ENCODE results near the gene ITGA8. TPM values are rescaled to one million over a fixed set of nuclear protein-coding genes. Genes with fewer than 3 reads are reported as not detected.
"Not testable (repeated sequence)": the region's sequence is repeated elsewhere in the genome, so short reads cannot be mapped to it uniquely, and the experiment has no call there.

Gene ITGA8
- not detected in 2 replicates for total RNA-seq

- intact Hi-C loops (cut with micrococcal nuclease): no loop called here
- no peak within 1 kb of the TSS for H3K4me3 Mint-ChIP-seq
- DNase-seq: no peak
- H3K4me1 Mint-ChIP-seq: no peaks in the 10 kb centered on the region
- no peaks in the 10 kb centered on the region for H3K9me3 Mint-ChIP-seq
- H3K27me3 Mint-ChIP-seq: peaks cover 45% of the 10 kb centered on the region
- no peak within 1 kb of the TSS for H3K27ac Mint-ChIP-seq
- H3K36me3 Mint-ChIP-seq (ENCODE audit: low read depth): no peaks in the 10 kb centered on the region
Observed at GRCh38 chr10:15719899-15720634, at the start of gene ITGA8. Gene ITGA8, minus strand, starts transcription at chr10:15719922. Its CDS starts 151 bp downstream, at chr10:15719771.

- H3K9me3 Mint-ChIP-seq: peaks cover 3% of the 10 kb centered on the region
- no peaks in the 10 kb centered on the region for H3K27me3 Mint-ChIP-seq
- no peak overlapping the region for H3K4me3 Mint-ChIP-seq
- peak; percentile 36 for DNase-seq
- H3K27ac Mint-ChIP-seq: no peak overlapping the region
- peaks cover 3% of the 10 kb centered on the region for H3K36me3 Mint-ChIP-seq (ENCODE audit: low read depth)
- intact Hi-C loops (cut with micrococcal nuclease): no loop called here
- no peaks in the 10 kb centered on the region for H3K4me1 Mint-ChIP-seq
Observed at GRCh38 chr10:15764892-15765454, 45.3 kb upstream of the ITGA8 start.

- intact Hi-C loops (cut with micrococcal nuclease): no loop called here
- no peaks in the 10 kb centered on the region for H3K36me3 Mint-ChIP-seq (ENCODE audit: low read depth)
- peaks cover 3% of the 10 kb centered on the region for H3K9me3 Mint-ChIP-seq
Observed at GRCh38 chr10:15763006-15763405, 43.3 kb upstream of the ITGA8 start.

GRCh38 chr10:15762239-15762638 lies 42.5 kb upstream of the ITGA8 start:
- H3K27ac Mint-ChIP-seq; DNase-seq; intact Hi-C loops (cut with micrococcal nuclease); H3K9me3 Mint-ChIP-seq; H3K4me3 Mint-ChIP-seq; H3K27me3 Mint-ChIP-seq; H3K4me1 Mint-ChIP-seq; H3K36me3 Mint-ChIP-seq (ENCODE audit: low read depth): not testable (repeated sequence)

More at GRCh38 chr10:15763006-15763405, 43.3 kb upstream of the ITGA8 start:
- DNase-seq: no peak
- Mint-ChIP-seq H3K4me3 (no peak overlapping the region), H3K27me3 (peaks cover 2% of the 10 kb centered on the region), H3K4me1 (no peaks in the 10 kb centered on the region), H3K27ac (no peak overlapping the region)

- H3K27me3 Mint-ChIP-seq; H3K9me3 Mint-ChIP-seq; H3K36me3 Mint-ChIP-seq (ENCODE audit: low read depth); H3K4me3 Mint-ChIP-seq; H3K27ac Mint-ChIP-seq; H3K4me1 Mint-ChIP-seq; DNase-seq; intact Hi-C loops (cut with micrococcal nuclease): not testable (repeated sequence)
Observed at GRCh38 chr10:15761224-15761623, 41.5 kb upstream of the ITGA8 start.

GRCh38 chr10:15760681-15761080 lies 41.0 kb upstream of the ITGA8 start:
- no peaks in the 10 kb centered on the region for H3K4me1 Mint-ChIP-seq
- DNase-seq: no peak
- intact Hi-C loops (cut with micrococcal nuclease): no loop called here
- peaks cover 3% of the 10 kb centered on the region for H3K9me3 Mint-ChIP-seq
- no peaks in the 10 kb centered on the region for H3K36me3 Mint-ChIP-seq (ENCODE audit: low read depth)
- H3K4me3 Mint-ChIP-seq: no peak overlapping the region
- peaks cover 7% of the 10 kb centered on the region for H3K27me3 Mint-ChIP-seq
- H3K27ac Mint-ChIP-seq: no peak overlapping the region

GRCh38 chr10:15759265-15759664 lies 39.5 kb upstream of the ITGA8 start:
- intact Hi-C loops (cut with micrococcal nuclease): no loop called here
- Mint-ChIP-seq H3K4me1 (no peaks in the 10 kb centered on the region), H3K27ac (no peak overlapping the region), H3K27me3 (peaks cover 7% of the 10 kb centered on the region), H3K9me3 (peaks cover under 1% of the 10 kb centered on the region), H3K4me3 (no peak overlapping the region), H3K36me3 (ENCODE audit: low read depth) (no peaks in the 10 kb centered on the region)
- DNase-seq: no peak

GRCh38 chr10:15758618-15759017 lies 38.9 kb upstream of the ITGA8 start:
- no peak overlapping the region for H3K27ac Mint-ChIP-seq
- H3K9me3 Mint-ChIP-seq: no peaks in the 10 kb centered on the region
- intact Hi-C loops (cut with micrococcal nuclease): no loop called here
- H3K27me3 Mint-ChIP-seq: peaks cover 7% of the 10 kb centered on the region
- no peaks in the 10 kb centered on the region for H3K4me1 Mint-ChIP-seq
- no peak overlapping the region for H3K4me3 Mint-ChIP-seq
- no peak for DNase-seq
- no peaks in the 10 kb centered on the region for H3K36me3 Mint-ChIP-seq (ENCODE audit: low read depth)

- intact Hi-C loops (cut with micrococcal nuclease): no loop called here
- Mint-ChIP-seq H3K27ac (no peak overlapping the region), H3K4me3 (no peak overlapping the region), H3K4me1 (no peaks in the 10 kb centered on the region), H3K27me3 (peaks cover 11% of the 10 kb centered on the region), H3K36me3 (ENCODE audit: low read depth) (no peaks in the 10 kb centered on the region), H3K9me3 (no peaks in the 10 kb centered on the region)
- DNase-seq: no peak
Observed at GRCh38 chr10:15754937-15755336, 35.2 kb upstream of the ITGA8 start.

- H3K4me1 Mint-ChIP-seq: no peaks in the 10 kb centered on the region
- H3K9me3 Mint-ChIP-seq: no peaks in the 10 kb centered on the region
- peaks cover 3% of the 10 kb centered on the region for H3K27me3 Mint-ChIP-seq
- no peak overlapping the region for H3K4me3 Mint-ChIP-seq
- intact Hi-C loops (cut with micrococcal nuclease): no loop called here
- H3K27ac Mint-ChIP-seq: no peak overlapping the region
- no peaks in the 10 kb centered on the region for H3K36me3 Mint-ChIP-seq (ENCODE audit: low read depth)
- no peak for DNase-seq
Observed at GRCh38 chr10:15751046-15751445, 31.3 kb upstream of the ITGA8 start.

- no peaks in the 10 kb centered on the region for H3K9me3 Mint-ChIP-seq
Observed at GRCh38 chr10:15748126-15748525, 28.4 kb upstream of the ITGA8 start.

GRCh38 chr10:15747632-15748031 lies 27.9 kb upstream of the ITGA8 start:
- Mint-ChIP-seq H3K4me3 (no peak overlapping the region), H3K27ac (no peak overlapping the region), H3K27me3 (peaks cover under 1% of the 10 kb centered on the region), H3K9me3 (no peaks in the 10 kb centered on the region), H3K4me1 (no peaks in the 10 kb centered on the region), H3K36me3 (ENCODE audit: low read depth) (no peaks in the 10 kb centered on the region)
- intact Hi-C loops (cut with micrococcal nuclease): no loop called here
- no peak for DNase-seq

More at GRCh38 chr10:15748126-15748525, 28.4 kb upstream of the ITGA8 start:
- Mint-ChIP-seq H3K36me3 (ENCODE audit: low read depth) (no peaks in the 10 kb centered on the region), H3K4me3 (no peak overlapping the region), H3K27me3 (peaks cover 3% of the 10 kb centered on the region), H3K27ac (no peak overlapping the region), H3K4me1 (no peaks in the 10 kb centered on the region)
- no peak for DNase-seq
- intact Hi-C loops (cut with micrococcal nuclease): no loop called here

GRCh38 chr10:15745751-15746150 lies 26.0 kb upstream of the ITGA8 start:
- no peaks in the 10 kb centered on the region for H3K27me3 Mint-ChIP-seq
- H3K36me3 Mint-ChIP-seq (ENCODE audit: low read depth): no peaks in the 10 kb centered on the region
- intact Hi-C loops (cut with micrococcal nuclease): no loop called here

GRCh38 chr10:15744217-15744865 lies 24.6 kb upstream of the ITGA8 start:
- Mint-ChIP-seq H3K36me3 (ENCODE audit: low read depth) (no peaks in the 10 kb centered on the region), H3K27ac (no peak overlapping the region), H3K4me1 (no peaks in the 10 kb centered on the region), H3K9me3 (no peaks in the 10 kb centered on the region), H3K27me3 (no peaks in the 10 kb centered on the region), H3K4me3 (no peak overlapping the region)
- intact Hi-C loops (cut with micrococcal nuclease): no loop called here
- peak; percentile 79 for DNase-seq

More at GRCh38 chr10:15745751-15746150, 26.0 kb upstream of the ITGA8 start:
- no peak overlapping the region for H3K27ac Mint-ChIP-seq
- H3K4me3 Mint-ChIP-seq: no peak overlapping the region
- DNase-seq: no peak
- no peaks in the 10 kb centered on the region for H3K9me3 Mint-ChIP-seq
- no peaks in the 10 kb centered on the region for H3K4me1 Mint-ChIP-seq
